Medulla oblongata (tissue), 1 donor: ENCODE results near the gene SMARCA2.
A peak's percentile ranks its signal among the peaks of the same experiment; 100 is the strongest.

Experiments used
- DNase-seq: peaks from one replicate; pipeline ENCODE4 v3.0.0-alpha.2; 2015; ENCODE audit errors: extremely low spot score

SMARCA2 gene

DNA sequence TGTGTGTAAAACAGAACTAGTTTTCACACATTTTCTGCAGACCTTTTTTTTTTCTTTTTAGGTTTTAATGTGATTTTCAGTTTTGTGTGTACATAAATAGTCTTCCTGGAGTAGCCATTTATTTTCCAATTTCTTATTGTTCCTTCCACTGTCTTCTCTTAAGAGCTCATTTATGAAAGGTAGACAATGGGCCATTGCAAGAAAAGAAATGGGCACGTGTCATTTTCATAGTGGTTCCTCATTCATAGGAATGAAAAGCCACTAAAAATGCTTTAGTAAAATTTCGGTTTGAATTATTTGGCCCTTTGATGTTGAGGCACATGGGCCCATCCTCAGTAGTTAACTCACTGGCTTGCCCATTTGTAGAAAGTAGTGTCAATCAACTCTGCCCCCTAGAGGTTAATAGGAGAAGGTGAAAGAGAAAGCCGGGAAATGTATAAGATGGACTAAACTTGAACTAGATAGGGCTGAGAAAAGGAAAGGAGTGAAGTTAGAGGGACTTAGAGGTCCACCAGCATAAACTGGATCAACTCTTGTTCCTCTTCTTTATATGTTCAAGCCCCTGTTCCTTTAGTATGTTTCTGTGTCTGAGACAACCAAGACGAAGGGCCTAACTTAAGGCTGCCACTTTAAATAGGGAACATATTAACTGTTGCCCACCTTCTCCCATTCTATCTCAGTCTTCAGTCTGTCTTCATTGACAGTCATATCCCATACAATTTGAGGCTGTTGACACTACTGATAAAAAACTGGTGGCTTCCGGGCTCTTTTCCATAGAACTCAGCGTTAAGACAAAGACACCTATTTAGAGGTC, 72.6 kb downstream of the SMARCA2 start:
- DNase-seq: peak; percentile 59

DNA sequence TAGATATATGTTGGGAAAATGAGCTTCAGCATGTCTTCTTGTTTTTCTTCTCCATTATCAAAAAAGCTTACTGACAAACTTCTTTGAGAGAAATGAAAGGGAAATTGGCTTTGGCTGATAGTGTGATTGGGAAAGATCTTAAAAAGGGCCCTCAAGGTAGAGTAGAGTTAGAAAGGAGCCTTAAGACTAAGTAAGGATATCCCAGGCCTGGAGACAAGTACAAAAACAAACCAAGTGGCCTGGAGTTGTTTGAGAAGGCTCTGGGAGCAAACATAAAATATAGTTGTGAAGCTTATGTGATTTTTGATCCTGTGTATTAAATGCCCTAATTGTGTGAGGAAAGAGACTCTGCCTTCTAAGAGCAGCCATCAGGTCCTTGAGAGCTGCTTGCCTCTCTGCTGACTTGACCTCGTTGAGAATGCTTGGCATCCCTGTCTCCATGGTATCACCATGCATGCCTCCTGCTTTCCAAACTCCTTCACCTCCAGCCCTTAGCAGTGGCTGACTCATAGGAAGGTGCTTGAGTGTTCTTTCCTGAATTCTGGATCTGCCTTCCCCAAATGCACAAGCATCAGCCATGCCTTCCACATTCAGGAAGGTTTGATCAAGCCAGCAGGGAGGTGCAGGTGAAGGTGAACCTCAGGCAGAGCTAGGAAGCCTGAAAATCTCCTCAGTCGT, 78.9 kb downstream of the SMARCA2 start:
- DNase-seq: no peak

DNA sequence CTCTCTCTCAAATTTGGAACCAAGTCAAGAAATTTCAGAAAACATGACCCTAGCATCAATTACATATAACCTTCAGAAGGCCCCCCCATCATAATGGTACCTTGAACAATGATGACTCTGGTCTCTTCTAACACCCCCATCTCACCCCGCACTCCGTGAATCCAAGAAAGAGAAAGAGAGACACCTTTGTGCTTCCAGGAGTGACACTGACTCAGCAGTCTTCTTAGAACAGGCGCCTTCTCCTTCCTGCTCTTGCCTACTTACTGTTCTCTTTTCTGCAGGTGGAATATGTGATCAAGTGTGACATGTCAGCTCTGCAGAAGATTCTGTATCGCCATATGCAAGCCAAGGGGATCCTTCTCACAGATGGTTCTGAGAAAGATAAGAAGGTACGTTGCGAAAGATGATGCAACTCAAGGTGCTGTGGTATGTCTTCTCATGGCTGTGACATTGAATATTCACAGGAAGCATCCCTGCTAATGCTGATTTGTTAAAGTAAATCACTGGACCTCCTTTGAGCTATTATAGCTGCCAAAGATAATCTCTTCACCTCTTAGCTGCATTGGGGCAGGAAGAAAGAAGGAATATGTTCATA, 81.3 kb downstream of the SMARCA2 start:
- DNase-seq: no peak

- DNase-seq: no peak
These were observed 91.5 kb downstream of the SMARCA2 start for GRCh38 chr9:2106666-2107065.

DNA sequence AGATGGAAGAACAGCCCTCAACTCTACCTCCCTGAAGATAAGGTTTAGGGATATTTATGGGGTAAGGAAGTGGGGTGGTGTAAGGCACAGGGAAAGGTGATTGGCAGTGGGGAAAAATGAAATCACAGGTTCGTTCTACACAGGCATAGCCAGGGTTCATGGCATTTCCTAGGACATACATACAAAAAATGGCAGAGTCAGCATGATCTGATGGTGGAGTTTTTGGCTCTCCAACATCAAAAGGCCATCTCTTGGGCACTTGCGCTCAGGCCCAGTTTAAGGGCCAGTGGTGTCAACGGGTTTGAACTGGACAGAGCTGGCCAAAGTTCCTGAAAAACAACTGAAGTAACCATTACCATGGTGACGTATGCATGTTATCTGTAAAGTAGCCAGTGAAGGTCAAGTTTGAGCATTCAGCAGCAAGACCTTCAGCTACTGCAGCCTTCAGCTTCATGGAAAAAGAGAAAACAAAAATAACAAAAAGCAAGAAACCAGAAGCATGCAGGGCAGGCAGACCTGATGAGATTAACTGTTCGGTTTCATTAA, 92.8 kb downstream of the SMARCA2 start:
- DNase-seq: no peak

DNA sequence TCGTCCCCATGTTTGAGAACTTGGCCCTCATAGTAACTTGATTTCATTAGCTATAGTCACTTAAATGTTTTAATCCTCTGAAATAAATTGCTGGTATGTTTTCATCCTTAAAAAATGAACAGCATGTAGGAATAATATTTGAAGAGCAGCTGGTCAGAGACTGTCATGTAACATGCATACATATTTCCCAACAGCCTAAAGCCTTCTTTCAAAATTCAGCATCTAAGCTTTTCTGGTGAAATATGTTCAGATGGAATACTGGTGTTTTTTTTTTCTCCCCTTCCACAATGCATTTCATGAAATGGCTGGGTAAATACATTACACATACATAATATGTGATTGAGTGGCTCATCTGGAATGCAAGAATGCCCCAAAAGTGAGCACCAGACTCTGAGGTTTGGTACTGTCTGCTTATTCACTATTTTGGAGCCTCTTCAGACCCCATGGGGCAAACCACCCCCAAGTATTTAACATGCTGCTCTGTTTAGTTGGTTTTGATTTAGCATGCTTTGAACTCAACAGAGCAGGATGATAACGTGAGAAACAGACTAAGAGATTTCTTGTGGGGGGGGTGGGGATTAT, 94.0 kb downstream of the SMARCA2 start:
- DNase-seq: no peak

DNA sequence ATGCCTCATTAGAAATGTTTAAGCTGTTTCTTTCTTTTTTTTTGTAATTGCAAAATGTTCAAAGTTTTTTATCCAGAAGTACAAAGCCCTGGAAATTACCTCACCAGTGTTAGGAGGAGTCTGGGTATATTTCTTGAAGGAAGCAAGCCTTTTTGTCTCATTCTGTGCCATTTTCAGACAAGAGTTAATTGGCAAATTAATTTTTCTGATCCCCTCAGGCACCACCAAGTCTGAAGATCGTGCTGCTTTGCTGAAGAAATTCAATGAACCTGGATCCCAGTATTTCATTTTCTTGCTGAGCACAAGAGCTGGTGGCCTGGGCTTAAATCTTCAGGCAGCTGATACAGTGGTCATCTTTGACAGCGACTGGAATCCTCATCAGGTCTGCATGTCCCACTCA, 94.9 kb downstream of the SMARCA2 start:
- DNase-seq: no peak

DNA sequence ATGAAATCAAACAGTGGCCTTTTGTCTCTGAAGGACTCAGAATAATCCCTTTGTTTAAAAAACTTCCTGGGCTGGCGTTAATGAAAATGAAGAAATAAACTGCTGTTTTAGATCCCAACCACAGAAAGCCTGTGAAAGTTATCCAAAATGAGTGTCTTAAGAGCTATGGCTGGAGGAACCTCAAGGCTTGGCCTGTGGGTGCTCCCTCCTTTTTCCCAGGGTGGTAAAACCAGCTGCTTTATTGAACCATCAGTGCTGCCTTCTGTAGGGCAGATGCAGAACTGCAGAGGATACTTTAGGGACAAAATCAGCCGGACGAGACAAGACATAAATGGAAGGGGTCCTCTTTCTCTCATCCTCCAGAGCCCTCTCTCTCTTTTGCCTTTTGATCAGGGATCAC, 100.9 kb downstream of the SMARCA2 start:
- peak; percentile 17 for DNase-seq

- no peak for DNase-seq
These were observed 102.4 kb downstream of the SMARCA2 start for GRCh38 chr9:2117527-2117926.

DNA sequence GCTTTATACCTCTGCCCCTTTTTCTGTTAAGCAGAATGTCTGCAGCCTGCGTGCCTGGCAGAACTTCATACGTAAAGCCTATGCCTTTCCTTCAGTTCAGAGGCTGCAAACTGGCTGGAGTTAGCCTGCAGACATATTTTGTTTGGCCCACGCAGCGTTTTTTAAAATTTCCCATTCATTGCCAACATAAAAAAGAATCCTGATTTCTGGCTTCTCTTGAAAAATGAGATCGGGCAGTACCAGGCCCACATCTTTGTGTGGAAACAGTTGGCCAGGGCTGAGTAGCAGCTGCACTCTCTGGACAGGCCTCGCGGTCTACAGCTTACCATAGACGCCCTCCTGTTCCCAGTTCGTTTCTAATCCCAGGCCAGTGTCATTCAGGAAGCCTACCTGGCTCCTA, 104.4 kb downstream of the SMARCA2 start:
- DNase-seq: no peak

DNA sequence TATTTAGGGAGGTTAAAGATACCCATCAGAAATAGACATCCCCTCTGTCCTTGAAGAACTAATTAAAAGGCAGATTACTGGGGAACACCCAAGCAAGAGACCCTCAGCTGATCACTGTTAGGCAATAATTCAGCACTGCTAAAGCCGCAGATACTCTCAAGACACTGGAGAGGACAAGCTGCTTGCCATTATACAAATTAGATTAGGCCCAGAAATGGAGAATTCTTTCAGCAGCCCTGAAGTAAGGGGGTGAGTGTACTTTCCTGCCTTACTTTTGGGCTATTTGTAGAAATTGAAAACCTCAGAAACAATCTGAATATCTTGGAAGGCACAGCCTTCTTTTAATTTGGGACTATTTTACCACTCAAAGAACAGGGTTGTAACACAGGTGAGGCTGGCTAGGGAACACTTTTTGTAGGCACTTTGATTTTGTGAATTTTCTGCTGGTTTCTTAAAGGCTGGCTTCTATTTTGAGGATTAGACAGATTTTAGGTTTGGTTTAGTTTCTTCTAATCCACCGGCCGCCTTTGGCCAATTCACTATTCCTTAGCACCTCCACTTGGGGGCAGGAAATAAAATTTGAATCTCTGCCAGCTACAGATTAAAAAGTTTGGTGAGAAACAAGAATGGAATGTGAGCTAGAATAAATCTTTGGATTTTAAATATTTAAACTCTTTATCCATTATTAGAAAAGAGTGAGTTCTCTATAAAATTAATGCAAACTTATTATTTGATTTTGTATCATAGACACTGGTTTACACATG, 106.0 kb downstream of the SMARCA2 start:
- no peak for DNase-seq

DNA sequence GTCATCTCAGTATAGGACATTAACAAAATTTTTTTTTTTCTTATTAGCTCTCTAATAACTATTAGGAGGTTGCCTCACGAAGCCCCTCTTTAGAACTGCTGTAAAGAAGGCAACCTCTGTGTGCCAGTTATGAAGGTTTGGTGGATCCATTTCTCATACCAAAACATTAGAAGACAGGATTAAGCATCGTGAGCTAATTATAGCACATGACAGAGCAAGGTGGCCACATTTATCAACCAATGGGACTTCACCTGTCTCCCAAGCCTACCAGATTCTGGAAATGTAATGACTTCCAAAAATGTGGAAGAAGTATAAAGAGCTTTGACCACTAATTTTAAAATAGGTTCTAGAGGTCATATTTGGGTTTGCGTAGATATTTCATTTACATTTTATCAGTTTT, 107.2 kb downstream of the SMARCA2 start:
- DNase-seq: no peak

DNA sequence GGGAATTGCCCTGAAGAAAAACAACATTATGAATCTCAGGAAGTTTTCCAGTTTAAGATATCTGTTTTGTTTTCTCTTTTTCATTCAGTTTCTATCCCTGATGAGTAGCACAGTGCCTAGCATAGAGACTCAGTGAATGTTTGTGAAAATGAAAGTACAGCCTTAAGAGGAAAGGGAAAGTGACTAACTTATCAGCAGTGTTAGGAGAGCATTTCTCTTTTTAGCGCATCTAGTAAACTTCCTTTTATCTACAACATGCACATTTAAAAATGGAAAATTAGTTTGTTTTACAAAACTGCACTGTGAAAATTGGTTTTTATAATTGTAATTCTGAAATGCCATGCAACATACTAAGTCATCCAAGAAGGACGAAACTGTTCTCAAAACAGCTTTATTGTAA, 110.8 kb downstream of the SMARCA2 start:
- peak; percentile 71 for DNase-seq

- peak; percentile 31 for DNase-seq
These were observed 111.2 kb downstream of the SMARCA2 start for GRCh38 chr9:2126331-2126803.

- no peak for DNase-seq
These were observed 112.3 kb downstream of the SMARCA2 start for GRCh38 chr9:2127486-2127885.

DNA sequence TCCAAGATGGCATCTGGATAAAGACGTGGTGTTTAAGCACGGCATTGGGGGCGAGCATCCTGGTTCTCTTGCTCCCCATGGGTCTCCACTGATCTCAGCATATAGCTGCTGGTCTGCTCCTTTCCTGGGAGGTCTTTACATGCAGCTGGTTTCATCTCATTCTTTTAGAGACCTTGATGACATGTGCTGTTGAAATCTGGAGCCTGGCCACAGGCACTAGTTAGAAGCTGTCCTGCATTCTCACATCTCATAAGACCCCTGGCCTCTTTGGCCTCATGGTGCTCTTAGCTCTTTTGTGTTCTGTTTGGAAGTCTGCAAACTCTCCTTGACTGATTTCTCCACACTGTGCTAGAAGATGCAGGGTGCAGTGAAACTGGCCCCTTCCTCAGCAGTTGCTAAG, 113.0 kb downstream of the SMARCA2 start:
- DNase-seq: no peak

DNA sequence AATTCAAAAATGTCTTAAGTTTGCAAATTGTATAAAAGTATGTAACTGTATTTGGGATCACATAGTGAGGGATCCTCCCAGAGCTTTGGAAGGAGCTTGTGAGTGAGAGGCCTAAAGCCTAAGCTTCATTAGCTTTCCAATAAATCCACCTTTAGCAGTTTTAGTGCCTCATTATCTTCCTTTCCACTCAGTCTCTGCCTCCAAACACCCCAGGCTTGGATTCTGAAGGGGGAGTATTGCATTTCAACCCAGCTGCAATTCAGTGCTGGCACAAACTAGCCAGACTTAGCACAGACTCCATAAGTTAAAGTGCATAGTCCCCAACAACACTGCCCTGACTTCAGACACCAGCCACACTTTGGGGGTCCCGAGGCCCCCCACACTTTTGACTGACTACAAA, 113.5 kb downstream of the SMARCA2 start:
- DNase-seq: no peak

GRCh38 chr9:2130941-2131340, 115.8 kb downstream of the SMARCA2 start:
- no peak for DNase-seq

GRCh38 chr9:2132484-2133082, 117.4 kb downstream of the SMARCA2 start:
- peak; percentile 58 for DNase-seq

DNA sequence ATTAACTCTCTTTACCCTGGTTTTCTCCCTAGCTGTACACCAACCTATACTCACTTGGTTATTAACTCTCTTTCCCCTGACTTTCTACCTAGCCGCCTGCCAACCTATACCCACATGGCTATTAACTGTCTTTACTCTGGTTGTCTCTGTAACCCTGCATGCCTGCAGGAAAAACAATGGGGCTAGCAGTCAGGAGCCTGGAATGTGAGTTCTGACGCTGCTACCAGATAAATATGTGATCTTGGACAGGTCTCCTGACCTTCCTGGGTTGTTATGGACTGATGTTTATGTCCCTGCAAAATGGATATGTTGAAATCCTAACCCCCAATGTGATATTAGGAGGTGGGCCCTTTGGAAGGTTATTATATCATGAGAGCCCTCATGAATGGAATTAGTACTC, 119.2 kb downstream of the SMARCA2 start:
- DNase-seq: no peak

DNA sequence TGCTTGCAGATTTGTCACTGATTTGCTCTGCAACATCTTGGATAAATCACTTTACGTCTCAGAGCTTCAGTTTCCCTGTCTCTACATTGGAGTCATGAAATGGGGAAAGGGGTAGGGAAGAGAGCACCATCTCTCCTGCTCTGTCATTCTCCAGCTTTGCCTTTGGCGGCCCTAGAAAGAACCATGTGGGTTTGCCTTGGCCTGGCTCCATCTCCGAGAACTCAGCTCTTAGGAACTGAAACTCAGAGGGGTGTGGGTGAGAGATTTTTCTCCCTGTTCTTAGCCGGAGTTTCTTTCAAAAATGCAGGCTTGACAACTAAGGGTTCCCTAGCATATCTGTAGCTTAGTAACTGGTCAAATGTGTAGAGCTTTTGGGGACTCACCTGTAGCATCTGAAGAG, 123.5 kb downstream of the SMARCA2 start:
- DNase-seq: peak; percentile 77
